K562 (cell line): ENCODE results near the gene BORCS8. TPM values are rescaled to one million over a fixed set of nuclear protein-coding genes. Genes with fewer than 3 reads are reported as not detected.
A peak's percentile ranks its signal among the peaks of the same experiment; 100 is the strongest.

ENCODE experiments used
- BRF2 ChIP-seq: IDR thresholded peaks from 3 replicates; pipeline ENCODE4 v1.6.1; 2011; ENCODE audit warnings: borderline replicate concordance, mild to moderate bottlenecking; ENCODE audit not compliant: insufficient read length, insufficient read depth
- C11orf30 ChIP-seq: fragments of 450-650 bp; IDR thresholded peaks from 2 replicates; pipeline ENCODE4 v1.6.1; 2016; ENCODE audit warnings: low read depth, mild to moderate bottlenecking
- EP300 ChIP-seq: IDR thresholded peaks from 2 replicates; pipeline ENCODE4 v1.6.1; 2012; ENCODE audit warnings: low read length, improper control_type of control experiment
- KDM2B ChIP-seq: fragments of 250-450 bp; sonication (Bioruptor Pico); IDR thresholded peaks from 2 replicates; pipeline ENCODE4 v1.8.0; 2021; ENCODE audit warnings: mild to moderate bottlenecking, moderate library complexity
- MCM3 ChIP-seq: fragments of 450-650 bp; IDR thresholded peaks from 2 replicates; pipeline ENCODE4 v1.6.1; 2016
- NKRF ChIP-seq: fragments of 450-650 bp; IDR thresholded peaks from 2 replicates; pipeline ENCODE4 v1.6.1; 2016; ENCODE audit warnings: borderline replicate concordance
- PBX2 ChIP-seq, 2 experiments: IDR thresholded peaks in 1 of 2; conservative IDR thresholded peaks in 1 of 2; 2 replicates each; pipeline ENCODE4 v1.6.1; 2016; ENCODE audit warnings: low read depth in 2 of 2, mild to moderate bottlenecking in 1 of 2, missing compliant biosample characterization in 1 of 2, missing genetic modification characterization in 1 of 2, moderate library complexity in 1 of 2
- POLR2AphosphoS5 ChIP-seq: IDR thresholded peaks from 2 replicates; pipeline ENCODE4 v1.6.1; 2011; ENCODE audit warnings: mild to moderate bottlenecking, low read depth, low read length, moderate library complexity; ENCODE audit not compliant: control insufficient read depth, insufficient read depth
- RFX5 ChIP-seq: IDR thresholded peaks from 2 replicates; pipeline ENCODE4 v1.6.1; 2011; ENCODE audit warnings: low read depth, mild to moderate bottlenecking, improper control_type of control experiment, low read length
- SOX6 ChIP-seq: fragments of 450-650 bp; IDR thresholded peaks from 2 replicates; pipeline ENCODE4 v1.6.1; 2014; ENCODE audit warnings: mild to moderate bottlenecking
- ZKSCAN1 ChIP-seq: fragments of 150-350 bp; IDR thresholded peaks from 2 replicates; pipeline ENCODE4 v1.6.1; 2016; ENCODE audit warnings: low read depth, low read length
- ZNF318 ChIP-seq, 2 experiments: fragments of 450-650 bp; IDR thresholded peaks; 2 replicates each; pipeline ENCODE4 v1.6.1; 2016; ENCODE audit warnings: mild to moderate bottlenecking in 2 of 2, borderline replicate concordance in 1 of 2, low read depth in 1 of 2, moderate library complexity in 1 of 2
- ZNF444 ChIP-seq: fragments of 250-450 bp; sonication (Bioruptor Pico); IDR thresholded peaks from 2 replicates; pipeline ENCODE4 v1.4.0; 2020; ENCODE audit warnings: mild to moderate bottlenecking, moderate library complexity
- polyA plus RNA-seq, 8 experiments: library from polyadenylated mRNA; depleted of rRNA in 4 of 8; stranded (reverse) in 5 of 8; unstranded in 3 of 8; fragments of >200 nt; fragmentation: Nextera tagmentation in 2 of 8; fragmentation: Illumina TruSeq in 1 of 8; extraction: Ambion mirVana in 2 of 8; extraction: Trizol in 1 of 8; gene quantifications; 2 replicates each; pipeline versions ENCODE4 v1.2.1 to v1.2.3, GENCODE V29; 2011 to 2014; ENCODE audit warnings: inconsistent platforms in 1 of 8, missing spikeins in 1 of 8
- total RNA-seq, 7 experiments: library from RNA; depleted of rRNA in 6 of 7; stranded (reverse); fragments of >200 nt in 6 of 7; fragmentation: Illumina TruSeq in 2 of 7; extraction: Trizol in 2 of 7; gene quantifications; 2 replicates each; pipeline versions ENCODE4 v1.2.1 to v1.2.3, GENCODE V29; 2011 to 2021; ENCODE audit warnings: low replicate concordance in 1 of 7

Gene BORCS8
- total and polyA plus RNA-seq, 9 of the 15 experiments (the other 6 are each of a cell fraction or from before 2014, with no cell fraction given), result 4.6 to 33.6 (median 16.3) TPM

GRCh38 chr19:19224852-19225494, 33.0 kb upstream of the BORCS8 start (continued):
- TF ChIP-seq ZNF318 (IDR thresholded peaks at IDR 0.05; ENCODE audit: borderline replicate concordance in 1 of 2, low read depth in 1 of 2) (no peak), PBX2 (CRISPR knock-in tag; IDR thresholded peaks at IDR 0.05; ENCODE audit: low read depth) (no peak), PBX2 (tag; conservative IDR thresholded peaks at IDR 0.05; ENCODE audit: low read depth) (no peak), C11orf30 (no peak), ZKSCAN1 (no peak), RFX5 (no peak), NKRF (no peak), KDM2B (CRISPR knock-in tag) (peak; percentile 90; the same call in 1 of the 2 replicates), MCM3 (no peak), ZNF444 (CRISPR knock-in tag) (no peak), SOX6 (peak; percentile 71), EP300 (0 out of 2 replicates have a peak, but pooled peaks have one; percentile 16), POLR2AphosphoS5 (no peak), BRF2 (no peak)
